DND-41 (cell line): ENCODE measurements around the gene DHRSX.

ENCODE experiments used
- ATAC-seq: fragments of 200-7000 bp; cut with Tn5 transposase; 3 replicates; pipeline ENCODE4 v1.9.1; 2021; ENCODE audit warnings: low read depth; ENCODE audit not compliant: insufficient read depth
- DNase-seq: peaks from one replicate; pipeline ENCODE4 v3.0.0-alpha.2; 2020
- H2AFZ ChIP-seq: 2 replicates; pipeline ENCODE4 v1.6.0; 2012; ENCODE audit warnings: low read depth, low read length
- H3K27ac ChIP-seq: 2 replicates; pipeline ENCODE4 v1.5.1; 2012; ENCODE audit warnings: low read length, inconsistent platforms
- H3K27me3 ChIP-seq: fragments of 200-600 bp; sonication (generic); 2 replicates; pipeline ENCODE4 v1.6.0; 2012; ENCODE audit warnings: low read length, mild to moderate bottlenecking, inconsistent platforms; ENCODE audit not compliant: insufficient read depth, poor library complexity
- H3K36me3 ChIP-seq: 2 replicates; pipeline ENCODE4 v1.5.1; 2012; ENCODE audit warnings: low read length, inconsistent platforms; ENCODE audit not compliant: insufficient read depth
- H3K4me1 ChIP-seq: 2 replicates; pipeline ENCODE4 v1.5.1; 2012; ENCODE audit warnings: mild to moderate bottlenecking, low read length; ENCODE audit not compliant: insufficient read depth
- H3K4me2 ChIP-seq: 2 replicates; pipeline ENCODE4 v1.6.0; 2012; ENCODE audit warnings: mild to moderate bottlenecking, moderate library complexity, low read length, inconsistent platforms; ENCODE audit not compliant: insufficient read depth
- H3K4me3 ChIP-seq, 2 experiments: fragments of 200-600 bp in 1 of 2; shearing (Covaris generic) in 1 of 2; 2 replicates each; pipeline ENCODE4 v1.5.1; 2012 to 2016; ENCODE audit warnings: inconsistent platforms in 2 of 2, low read length in 2 of 2, mild to moderate bottlenecking in 2 of 2, low read depth in 1 of 2, moderate library complexity in 1 of 2
- H3K79me2 ChIP-seq: 2 replicates; pipeline ENCODE4 v1.6.0; 2012; ENCODE audit warnings: low read length, inconsistent platforms; ENCODE audit not compliant: insufficient read depth
- H3K9ac ChIP-seq: 2 replicates; pipeline ENCODE4 v1.6.0; 2012; ENCODE audit warnings: low read depth, mild to moderate bottlenecking, inconsistent platforms, low read length, moderate library complexity
- H3K9me3 ChIP-seq: 2 replicates; pipeline ENCODE4 v1.5.1; 2012; ENCODE audit warnings: low read length, moderate library complexity, mild to moderate bottlenecking, inconsistent platforms; ENCODE audit not compliant: insufficient read depth, severe bottlenecking
- H4K20me1 ChIP-seq: 2 replicates; pipeline ENCODE4 v1.6.0; 2012; ENCODE audit warnings: low read length; ENCODE audit not compliant: insufficient read depth
- EZH2 ChIP-seq: IDR thresholded peaks from 3 replicates; pipeline ENCODE4 v1.6.1; 2012; ENCODE audit warnings: borderline replicate concordance, low read depth, mild to moderate bottlenecking, moderate library complexity, low read length, inconsistent platforms; ENCODE audit not compliant: severe bottlenecking
- TF ChIP-seq, protein P1 (sequence below): IDR thresholded peaks from 2 replicates; pipeline ENCODE4 v1.5.1; 2012; ENCODE audit warnings: borderline replicate concordance, low read length, moderate library complexity, mild to moderate bottlenecking; ENCODE audit not compliant: poor library complexity, severe bottlenecking; ENCODE audit errors: extremely low read depth

DHRSX gene

DNA sequence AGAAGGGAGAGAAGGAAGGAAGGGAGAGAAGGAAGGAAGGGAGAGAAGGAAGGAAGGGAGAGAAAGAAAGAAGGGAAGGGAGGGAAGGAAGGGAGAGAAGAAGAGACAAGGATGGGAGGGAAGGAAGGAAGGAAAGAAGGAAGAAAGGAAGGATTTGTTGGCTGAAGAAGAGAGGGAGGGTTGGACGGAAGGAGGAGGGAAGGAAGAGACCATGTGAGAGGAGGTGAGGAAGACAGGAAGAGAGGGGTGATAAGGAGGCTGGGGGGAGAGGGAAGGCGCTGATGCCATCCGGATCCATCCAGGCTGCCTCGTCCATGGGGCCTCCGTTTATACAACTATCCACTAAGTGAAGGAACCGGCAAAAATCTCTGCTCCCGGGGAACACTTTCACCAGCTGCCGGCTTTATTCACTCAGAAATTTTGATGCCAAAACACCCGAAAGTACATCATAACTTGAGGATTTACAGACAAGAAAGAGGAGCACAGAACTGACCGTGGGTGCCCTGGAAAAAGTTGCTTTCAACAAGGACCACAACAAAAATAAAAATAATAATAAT is 14.9 kb downstream of the DHRSX start:
- no peak for TF ChIP-seq EZH2
- TF ChIP-seq, protein P1, sequence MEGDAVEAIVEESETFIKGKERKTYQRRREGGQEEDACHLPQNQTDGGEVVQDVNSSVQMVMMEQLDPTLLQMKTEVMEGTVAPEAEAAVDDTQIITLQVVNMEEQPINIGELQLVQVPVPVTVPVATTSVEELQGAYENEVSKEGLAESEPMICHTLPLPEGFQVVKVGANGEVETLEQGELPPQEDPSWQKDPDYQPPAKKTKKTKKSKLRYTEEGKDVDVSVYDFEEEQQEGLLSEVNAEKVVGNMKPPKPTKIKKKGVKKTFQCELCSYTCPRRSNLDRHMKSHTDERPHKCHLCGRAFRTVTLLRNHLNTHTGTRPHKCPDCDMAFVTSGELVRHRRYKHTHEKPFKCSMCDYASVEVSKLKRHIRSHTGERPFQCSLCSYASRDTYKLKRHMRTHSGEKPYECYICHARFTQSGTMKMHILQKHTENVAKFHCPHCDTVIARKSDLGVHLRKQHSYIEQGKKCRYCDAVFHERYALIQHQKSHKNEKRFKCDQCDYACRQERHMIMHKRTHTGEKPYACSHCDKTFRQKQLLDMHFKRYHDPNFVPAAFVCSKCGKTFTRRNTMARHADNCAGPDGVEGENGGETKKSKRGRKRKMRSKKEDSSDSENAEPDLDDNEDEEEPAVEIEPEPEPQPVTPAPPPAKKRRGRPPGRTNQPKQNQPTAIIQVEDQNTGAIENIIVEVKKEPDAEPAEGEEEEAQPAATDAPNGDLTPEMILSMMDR, result no peak
- Histone ChIP-seq H3K27me3 (no peaks in the 10 kb centered on the region), H4K20me1 (peaks cover 48% of the 10 kb centered on the region), H3K9me3 (no peaks in the 10 kb centered on the region), H3K4me1 (no peaks in the 10 kb centered on the region), H3K9ac (no peak overlapping the region), H2AFZ (no peak overlapping the region), H3K4me3 (no peak overlapping the region), H3K36me3 (peaks cover 48% of the 10 kb centered on the region), H3K79me2 (peaks cover 39% of the 10 kb centered on the region), H3K4me2 (no peak overlapping the region), H3K27ac (no peak overlapping the region)
- DNase-seq (no peak), ATAC-seq (no peak)

DNA sequence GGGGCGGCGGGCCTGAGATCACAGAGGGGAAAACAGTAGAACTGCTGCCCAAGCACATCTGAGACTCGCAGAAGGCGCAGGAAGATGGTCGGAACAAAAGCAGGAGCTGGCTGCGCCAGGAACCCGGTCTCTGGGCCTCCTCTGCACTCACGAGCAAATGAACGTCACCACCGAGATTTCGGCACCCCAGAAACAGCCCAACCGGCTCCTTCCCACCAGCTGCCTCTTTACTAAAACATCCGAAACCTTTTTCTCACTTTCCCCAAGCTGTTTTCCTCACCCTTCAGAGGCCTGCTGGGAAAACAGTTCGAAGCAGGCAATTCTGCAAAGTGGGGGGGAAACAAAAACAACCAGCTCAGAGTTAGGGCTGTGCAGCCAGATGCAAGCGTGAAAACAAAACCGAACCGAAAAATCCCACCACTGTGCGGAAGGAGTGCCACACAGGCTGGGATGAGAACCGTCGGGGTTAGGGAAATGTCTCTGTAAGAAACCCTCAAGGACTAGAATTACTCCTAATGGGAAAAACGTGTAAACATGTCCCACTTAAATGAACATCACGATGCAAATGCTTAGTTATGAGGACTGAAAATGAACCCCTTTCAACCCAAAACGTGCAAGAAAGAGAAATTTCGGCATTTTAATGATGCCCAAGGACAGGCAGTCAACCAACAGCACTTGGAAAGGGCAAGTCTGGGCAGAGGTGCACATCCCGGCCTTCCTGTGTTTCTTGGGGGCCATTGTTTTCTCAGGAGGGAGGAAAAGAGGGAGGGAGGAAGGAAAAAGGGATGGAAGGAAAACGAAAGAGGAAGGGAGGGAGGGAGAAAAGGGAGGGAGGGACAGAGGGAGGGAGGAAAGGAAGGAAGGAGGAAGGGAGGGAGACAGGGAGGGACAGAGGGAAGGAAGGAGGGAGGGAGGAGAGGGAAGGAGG is 15.8 kb downstream of the DHRSX start:
- DNase-seq (no peak), ATAC-seq (no peak)
- H3K36me3 ChIP-seq, result peaks cover 39% of the 10 kb centered on the region
- H3K27me3 ChIP-seq, result no peaks in the 10 kb centered on the region
- no peak overlapping the region for H3K4me2 ChIP-seq
- H3K9me3 ChIP-seq, result no peaks in the 10 kb centered on the region
- H3K9ac ChIP-seq, result no peak overlapping the region
- no peak overlapping the region for H2AFZ ChIP-seq
- H3K4me3 ChIP-seq, result no peak overlapping the region
- H3K27ac ChIP-seq, result no peak overlapping the region
- peaks cover 38% of the 10 kb centered on the region for H3K79me2 ChIP-seq
- no peaks in the 10 kb centered on the region for H3K4me1 ChIP-seq
- TF ChIP-seq, protein P1, result no peak
- TF ChIP-seq EZH2, result no peak
- H4K20me1 ChIP-seq, result peaks cover 40% of the 10 kb centered on the region

DNA sequence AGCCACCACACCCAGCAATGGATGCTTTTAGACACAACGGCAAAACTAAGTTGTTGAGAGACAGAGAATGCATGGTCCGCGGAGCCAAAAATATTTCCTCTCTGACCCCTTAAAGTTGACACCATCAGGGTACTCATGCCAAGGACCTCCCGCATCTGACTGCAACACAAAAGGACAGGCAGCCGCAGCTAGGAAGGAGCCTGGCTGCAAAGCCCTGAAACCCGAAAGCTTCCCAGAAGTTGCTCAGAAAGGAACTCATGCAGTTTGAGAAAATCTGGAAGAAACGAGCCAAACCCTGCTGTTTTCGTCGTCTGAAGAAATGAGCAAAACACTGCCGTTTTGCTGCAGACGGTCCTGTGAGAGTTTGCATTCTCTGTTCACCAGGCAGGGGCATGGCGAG is 16.5 kb downstream of the DHRSX start:
- Histone ChIP-seq H3K27me3 (no peaks in the 10 kb centered on the region), H3K9me3 (no peaks in the 10 kb centered on the region), H3K4me3 (no peak overlapping the region), H3K9ac (no peak overlapping the region), H2AFZ (no peak overlapping the region), H3K36me3 (peaks cover 32% of the 10 kb centered on the region), H4K20me1 (peaks cover 40% of the 10 kb centered on the region), H3K27ac (no peak overlapping the region), H3K4me2 (no peak overlapping the region), H3K79me2 (peaks cover 38% of the 10 kb centered on the region), H3K4me1 (no peaks in the 10 kb centered on the region)
- no peak for ATAC-seq
- no peak for TF ChIP-seq EZH2
- TF ChIP-seq, protein P1, result no peak
- DNase-seq, result no peak
